Activated CD4-positive, alpha-beta T cell treated with anti-CD3 and anti-CD28 coated beads for 48 hours (primary cell): ENCODE results near the gene KRTAP13-2.
A peak's percentile ranks its signal among the peaks of the same experiment; 100 is the strongest.

ENCODE experiments used
- DNase-seq: peaks from one replicate; pipeline ENCODE4 v3.0.0-alpha.2; 2020

Gene KRTAP13-2

GRCh38 chr21:30372139-30372770 is at the start of gene KRTAP13-2:
Gene KRTAP13-2 (minus strand): TSS chr21:30372271. CDS start chr21:30372213, 58 bp downstream.
- no peak for DNase-seq

GRCh38 chr21:30415993-30416392 is 43.9 kb upstream of the KRTAP13-2 start:
- DNase-seq = no peak

GRCh38 chr21:30408782-30409494 is 36.9 kb upstream of the KRTAP13-2 start:
- DNase-seq = peak; percentile 22

- DNase-seq = no peak
Observed at GRCh38 chr21:30395731-30396130, 23.7 kb upstream of the KRTAP13-2 start, which contains the start of gene KRTAP13-1. Gene KRTAP13-1 (plus strand): TSS chr21:30396031. CDS start chr21:30396087, 56 bp downstream.

- no peak for DNase-seq
Observed at GRCh38 chr21:30391492-30392025, 19.5 kb upstream of the KRTAP13-2 start.

GRCh38 chr21:30382201-30382600 is 10.1 kb upstream of the KRTAP13-2 start:
- DNase-seq = no peak

GRCh38 chr21:30355906-30356305 is 16.2 kb downstream of the KRTAP13-2 start:
- DNase-seq = no peak

- DNase-seq = no peak
Observed at GRCh38 chr21:30354308-30355005, 17.6 kb downstream of the KRTAP13-2 start.

GRCh38 chr21:30351534-30351933 is 20.5 kb downstream of the KRTAP13-2 start:
- no peak for DNase-seq

GRCh38 chr21:30349572-30349971 is 22.5 kb downstream of the KRTAP13-2 start:
- no peak for DNase-seq

- DNase-seq = no peak
Observed at GRCh38 chr21:30348506-30348905, 23.6 kb downstream of the KRTAP13-2 start, which contains the start of gene KRTAP23-1. Gene KRTAP23-1 (minus strand): TSS chr21:30348606. CDS start chr21:30348606, 0 bp downstream.

GRCh38 chr21:30345014-30345413 is 27.1 kb downstream of the KRTAP13-2 start:
- no peak for DNase-seq

GRCh38 chr21:30340714-30341573 is 31.1 kb downstream of the KRTAP13-2 start:
- peak; percentile 39 for DNase-seq

GRCh38 chr21:30338717-30339116 is 33.4 kb downstream of the KRTAP13-2 start:
- DNase-seq = no peak

- DNase-seq = no peak
Observed at GRCh38 chr21:30337772-30338171, 34.3 kb downstream of the KRTAP13-2 start.

GRCh38 chr21:30337276-30337744 is 34.8 kb downstream of the KRTAP13-2 start, which contains the start of gene KRTAP27-1:
Gene KRTAP27-1 (minus strand): TSS chr21:30337694. CDS start chr21:30337668, 26 bp downstream.
- no peak for DNase-seq

- DNase-seq = no peak
Observed at GRCh38 chr21:30336596-30336995, 35.5 kb downstream of the KRTAP13-2 start.

- no peak for DNase-seq
Observed at GRCh38 chr21:30333736-30334135, 38.3 kb downstream of the KRTAP13-2 start.

GRCh38 chr21:30332681-30333080 is 39.4 kb downstream of the KRTAP13-2 start:
- no peak for DNase-seq

- DNase-seq = no peak
Observed at GRCh38 chr21:30329203-30329875, 42.7 kb downstream of the KRTAP13-2 start.

GRCh38 chr21:30326390-30326789 is 45.7 kb downstream of the KRTAP13-2 start:
- no peak for DNase-seq
